NCI-H187 treated with DMSO at 0.1 percent for 48 hours (cell line): ENCODE measurements around the gene PDE3B.
"Not testable (repeated sequence)": the region's sequence is repeated elsewhere in the genome, so short reads cannot be mapped to it uniquely, and the experiment has no call there.

Experiments used
- DNase-seq: peaks from one replicate; lab custom pipeline; 2025; lab: John Stamatoyannopoulos, UW

PDE3B gene

DNA sequence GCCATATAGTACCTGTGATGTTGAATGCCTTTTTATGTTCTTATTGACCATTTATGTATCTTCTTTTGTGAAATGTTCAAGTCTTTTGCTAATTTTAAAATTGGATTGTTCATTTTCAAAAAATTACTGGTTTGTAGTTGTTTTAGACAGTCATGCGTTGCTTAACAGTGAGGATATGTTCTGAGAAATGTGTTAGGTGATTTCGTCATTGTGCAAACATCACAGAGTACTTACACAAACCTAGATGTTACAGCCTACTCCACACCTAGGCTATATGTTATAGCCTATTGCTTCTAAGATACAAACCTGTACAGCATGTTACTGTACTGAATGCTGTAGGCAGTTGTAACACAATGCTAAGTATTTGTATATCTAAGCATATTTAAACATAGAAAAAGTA, 32.5 kb downstream of the PDE3B start:
- DNase-seq: no peak

DNA sequence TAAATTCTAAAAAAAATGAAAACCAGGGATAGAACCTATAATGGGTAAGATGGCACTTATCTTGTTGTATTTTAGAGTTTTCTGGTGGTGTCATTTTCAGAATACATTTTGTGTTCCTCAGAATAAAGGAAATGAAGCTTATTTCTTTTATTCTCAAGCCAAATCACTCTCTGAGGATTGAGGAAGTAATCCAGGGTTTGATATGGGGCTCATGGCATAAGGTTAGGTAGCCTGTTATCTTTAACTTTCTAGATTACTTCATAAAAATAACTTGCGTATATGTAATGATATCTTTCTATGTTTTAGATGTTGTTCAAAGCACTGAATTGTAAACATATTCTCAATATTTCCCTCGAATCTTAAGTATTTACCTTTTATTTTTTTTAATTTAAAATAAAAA, 33.5 kb downstream of the PDE3B start:
- DNase-seq: no peak

DNA sequence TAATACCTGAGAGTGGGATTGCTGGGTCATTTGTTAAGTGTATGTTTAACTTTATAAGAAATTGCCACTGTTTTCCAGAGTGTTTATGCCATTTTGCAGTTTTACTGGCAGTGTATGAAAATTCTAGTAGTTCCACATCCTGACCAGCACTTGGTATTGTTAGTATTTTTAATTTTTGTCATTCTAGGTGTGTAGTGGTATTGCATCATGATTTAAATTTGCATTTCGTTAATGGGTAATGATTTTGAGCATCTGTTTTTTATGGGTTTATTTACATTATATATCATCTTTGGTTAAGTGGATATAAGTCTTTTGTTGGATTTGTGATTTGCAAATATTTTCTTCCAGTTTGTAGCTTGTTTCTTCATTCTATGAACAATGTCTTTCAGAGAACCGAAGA, 34.7 kb downstream of the PDE3B start:
- DNase-seq: no peak

DNA sequence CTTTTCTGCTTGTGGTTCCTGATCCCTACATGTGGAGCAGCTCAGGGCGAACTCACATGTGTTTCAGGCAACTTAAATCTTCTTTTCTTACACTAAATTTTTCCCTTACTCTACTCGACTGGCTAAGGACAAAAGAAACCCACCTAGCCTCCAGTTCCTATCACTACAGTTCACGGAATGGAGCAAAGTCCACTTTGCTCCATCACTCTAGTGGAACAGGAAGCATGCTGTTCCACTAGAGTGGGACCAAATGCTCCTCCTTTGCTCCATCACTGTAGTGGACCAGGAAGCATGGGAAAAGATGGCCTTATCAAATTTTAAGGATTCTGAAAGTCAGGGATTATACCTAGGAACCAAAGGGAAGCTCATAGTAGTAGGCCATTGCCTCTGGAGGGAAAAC, 36.1 kb downstream of the PDE3B start:
- no peak for DNase-seq

DNA sequence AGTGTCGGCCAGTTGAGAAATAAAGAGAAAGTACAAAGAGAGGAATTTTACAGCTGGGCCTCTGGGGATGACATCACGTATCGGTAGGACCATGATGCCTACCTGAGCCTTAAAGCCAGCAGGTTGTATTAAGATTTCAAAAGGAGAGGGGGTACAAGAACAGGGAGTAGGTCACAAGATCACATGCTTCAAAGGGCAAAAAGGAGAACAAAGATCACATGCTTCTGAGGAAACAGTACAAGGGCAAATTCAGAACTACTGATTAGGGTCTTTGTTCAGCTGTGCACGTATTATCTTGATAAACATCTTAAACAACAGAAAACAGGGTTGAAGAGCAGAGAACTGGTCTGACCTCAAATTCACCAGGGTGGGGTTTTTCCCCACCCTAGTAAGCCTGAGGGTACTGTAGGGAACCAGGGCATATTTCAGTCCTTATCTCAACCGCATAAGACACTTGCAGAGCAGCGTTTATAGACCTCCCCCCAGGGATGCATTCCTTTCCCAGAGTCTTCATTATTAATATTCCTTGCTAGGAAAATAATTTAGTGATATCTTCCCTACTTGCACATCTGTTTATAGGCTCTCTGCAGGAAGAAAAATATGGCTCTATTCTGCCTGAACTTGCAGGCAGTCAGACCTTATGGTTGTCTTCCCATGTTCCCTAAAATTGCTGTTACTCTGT, 40.8 kb downstream of the PDE3B start:
- not testable (repeated sequence) for DNase-seq

DNA sequence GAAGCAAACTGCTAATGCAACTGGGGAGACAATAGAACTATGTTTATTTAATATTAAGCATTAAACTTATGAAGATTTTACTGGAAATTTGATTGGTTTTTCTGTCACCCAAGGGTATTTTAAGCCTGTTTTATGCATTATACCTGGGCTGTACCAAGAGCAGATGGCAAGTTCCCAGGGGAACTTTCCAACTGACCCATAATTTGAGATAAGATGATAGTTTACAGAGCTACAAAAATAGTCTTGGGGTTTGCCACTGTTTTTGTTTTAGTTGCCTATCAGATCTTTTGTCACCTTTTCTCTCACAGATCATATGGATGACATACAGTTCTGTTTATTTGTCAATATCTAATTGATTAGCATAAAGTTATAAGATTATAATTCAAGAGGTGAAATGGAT, 43.9 kb downstream of the PDE3B start:
- DNase-seq: no peak

DNA sequence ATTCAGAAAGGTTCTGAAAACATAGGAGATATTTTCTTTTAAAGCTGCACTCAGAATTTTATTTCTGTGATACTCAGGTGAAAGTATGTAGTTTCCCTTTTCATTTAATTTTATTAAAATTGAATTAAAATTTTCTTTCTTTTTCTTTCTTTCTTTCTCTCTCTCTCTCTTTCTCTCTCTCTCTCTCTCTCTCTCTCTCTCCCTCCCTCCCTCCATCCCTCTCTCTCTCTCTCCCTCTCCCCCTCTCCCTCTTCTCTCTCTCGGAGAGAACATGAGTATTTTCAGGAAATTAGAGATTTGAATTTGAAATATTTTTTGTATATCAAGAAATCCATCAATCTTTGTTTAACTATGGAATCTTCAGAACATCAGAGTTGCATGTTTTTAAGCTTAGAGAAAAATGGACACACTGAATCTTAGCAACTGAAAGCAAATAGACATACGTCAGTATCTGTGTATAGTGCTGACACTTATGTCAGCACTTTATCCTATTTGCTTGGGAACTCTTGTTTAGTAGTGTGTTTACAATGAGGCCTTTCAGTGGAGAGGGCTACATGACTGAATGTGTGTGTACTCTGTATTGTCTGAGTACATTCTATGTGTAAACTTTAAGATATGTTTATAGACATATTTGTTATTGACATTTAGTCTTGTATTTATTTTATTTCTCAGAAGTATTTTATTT, 44.5 kb downstream of the PDE3B start:
- DNase-seq: no peak

DNA sequence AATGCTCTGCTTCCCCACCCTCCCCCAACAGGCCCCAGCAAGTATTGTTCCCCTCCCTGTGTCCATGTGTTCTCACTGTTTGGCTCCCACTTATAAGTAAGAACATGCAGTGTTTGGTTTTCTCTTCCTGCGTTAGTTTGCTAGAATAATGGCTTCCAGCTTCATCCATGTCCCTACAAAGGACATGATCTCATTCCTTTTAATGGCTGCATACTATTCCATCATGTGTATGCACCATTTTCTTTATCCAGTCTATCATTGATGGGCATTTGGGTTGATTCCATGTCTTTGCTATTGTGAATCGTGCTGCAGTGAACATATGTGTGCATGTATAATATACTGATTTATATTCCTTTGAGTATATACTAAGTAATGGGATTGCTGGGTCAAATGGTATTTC, 52.1 kb downstream of the PDE3B start:
- not testable (repeated sequence) for DNase-seq

DNA sequence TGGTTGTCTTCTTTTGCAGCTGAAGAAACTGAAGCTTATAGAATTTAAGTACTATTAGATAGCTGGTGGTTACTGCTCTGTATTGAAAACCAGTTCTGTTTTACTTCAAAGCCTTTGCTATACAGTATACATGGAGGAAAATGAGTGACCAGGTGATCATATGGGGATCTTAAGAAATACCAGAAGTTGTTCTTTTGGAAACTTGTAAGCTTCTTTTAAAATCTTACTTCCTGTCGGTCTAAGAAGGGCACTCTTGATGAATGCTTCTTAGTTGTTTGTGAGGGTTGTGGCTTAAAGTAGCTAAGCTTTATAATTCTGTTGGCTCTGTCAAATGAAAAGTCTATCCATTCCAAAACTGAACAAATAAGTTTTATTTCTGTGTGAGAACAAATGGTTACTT, 55.2 kb downstream of the PDE3B start:
- DNase-seq: no peak

DNA sequence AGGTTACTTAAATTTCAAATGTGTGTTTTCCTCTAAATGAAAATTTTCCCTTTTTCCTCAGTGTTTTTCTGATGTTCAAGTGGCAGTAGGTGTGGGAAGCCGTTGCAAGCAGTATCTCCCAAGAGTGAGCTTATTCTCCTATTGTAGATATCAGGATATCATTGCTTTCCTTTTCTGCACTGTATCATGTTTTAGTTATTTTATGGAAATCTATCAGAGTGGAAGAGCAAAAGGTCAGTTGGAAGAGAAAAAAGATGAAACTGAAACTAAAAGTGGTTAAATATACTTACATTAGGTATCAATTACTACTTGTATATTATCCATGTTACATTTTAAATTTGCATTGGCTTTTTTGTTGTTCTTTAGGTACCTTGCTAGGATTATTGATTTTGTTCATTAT, 57.0 kb downstream of the PDE3B start:
- no peak for DNase-seq

DNA sequence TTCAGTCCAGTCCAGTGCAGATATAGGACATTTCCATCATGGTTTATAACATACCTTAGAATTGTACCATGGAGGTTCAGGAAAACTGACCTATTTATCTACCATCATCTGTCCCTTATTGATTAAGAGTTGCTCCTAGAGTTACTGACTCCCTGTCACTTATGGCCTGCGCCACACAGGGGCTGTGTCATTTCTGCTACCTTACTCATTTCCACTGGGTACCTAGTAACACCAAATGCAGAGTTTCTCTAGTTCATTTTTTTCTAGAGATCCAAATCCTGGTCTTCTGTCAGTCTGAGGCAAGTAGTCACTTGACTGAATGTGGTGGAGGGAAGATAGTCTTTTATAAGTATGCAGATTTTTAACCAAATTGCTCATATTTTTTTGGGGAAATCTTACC, 59.2 kb downstream of the PDE3B start:
- DNase-seq: no peak

DNA sequence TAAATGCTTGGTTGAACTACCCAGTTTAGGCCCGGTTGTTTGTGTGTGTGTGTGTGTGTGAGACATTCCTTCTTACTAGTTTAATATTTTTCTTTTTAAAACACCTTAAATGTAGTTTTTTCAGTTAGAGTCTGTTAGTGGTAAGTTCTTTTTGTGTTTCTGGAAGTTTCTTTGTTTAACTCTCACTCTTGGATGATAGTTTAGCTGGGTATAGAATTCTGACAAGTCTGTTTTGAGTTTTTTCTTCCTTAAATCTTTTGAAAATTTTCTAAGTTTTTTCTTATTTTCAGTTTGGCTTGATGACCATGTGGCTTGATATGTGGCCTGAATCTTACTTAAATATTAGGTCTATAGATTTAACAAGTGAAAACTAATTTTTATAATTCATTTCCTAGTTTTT, 60.1 kb downstream of the PDE3B start:
- DNase-seq: no peak

DNA sequence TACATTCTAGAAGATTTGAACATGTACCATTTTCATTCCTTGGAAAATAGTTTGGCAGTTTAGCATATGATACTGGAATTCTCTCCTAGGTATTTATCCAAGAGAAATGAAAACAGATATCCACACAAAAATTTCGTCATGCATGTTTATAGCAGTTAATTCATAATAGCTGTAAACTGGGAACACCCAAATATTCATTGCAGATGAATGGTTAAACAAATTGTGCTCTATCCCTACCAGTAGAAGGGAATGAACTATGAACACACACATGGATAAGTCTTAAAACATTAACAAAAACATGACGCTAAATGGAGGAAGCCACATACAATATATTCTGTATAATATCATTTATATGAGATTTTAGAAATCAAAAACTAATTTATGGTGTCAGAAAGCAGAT, 61.5 kb downstream of the PDE3B start:
- no peak for DNase-seq

DNA sequence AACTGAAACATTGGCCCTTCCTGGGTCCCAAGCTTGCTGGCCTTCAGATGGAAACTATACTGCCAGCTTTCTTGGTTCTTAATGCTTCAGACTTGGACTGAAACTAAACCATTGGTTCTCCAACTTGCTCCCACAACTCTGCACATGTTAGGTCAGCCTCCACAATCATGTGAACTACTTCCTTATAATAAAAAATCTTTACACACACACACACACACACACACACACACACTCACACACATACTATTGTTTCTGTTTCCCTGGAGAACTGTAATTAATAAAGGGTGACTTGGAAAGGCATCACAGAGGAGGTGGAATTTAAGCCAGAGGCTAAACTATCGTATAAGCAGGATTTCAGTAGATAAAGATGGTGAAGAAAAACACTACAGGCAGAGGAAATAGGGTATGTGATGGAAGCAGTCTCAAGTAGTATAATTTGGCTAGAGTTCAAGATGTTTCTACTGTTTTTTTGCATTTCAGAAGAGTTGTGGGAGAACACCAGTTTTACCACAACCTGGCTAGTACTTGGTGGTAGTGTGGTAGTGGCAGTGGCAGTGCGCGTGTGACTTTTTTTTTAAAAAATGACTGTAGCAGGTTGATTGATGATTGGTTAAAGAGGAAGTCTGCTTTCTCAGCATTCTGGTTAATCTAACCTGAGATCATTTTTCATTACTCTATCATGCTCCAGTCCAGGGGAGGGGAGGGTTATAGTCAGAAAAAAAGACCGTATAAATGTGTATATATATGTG, 70.1 kb downstream of the PDE3B start:
- DNase-seq: no peak

DNA sequence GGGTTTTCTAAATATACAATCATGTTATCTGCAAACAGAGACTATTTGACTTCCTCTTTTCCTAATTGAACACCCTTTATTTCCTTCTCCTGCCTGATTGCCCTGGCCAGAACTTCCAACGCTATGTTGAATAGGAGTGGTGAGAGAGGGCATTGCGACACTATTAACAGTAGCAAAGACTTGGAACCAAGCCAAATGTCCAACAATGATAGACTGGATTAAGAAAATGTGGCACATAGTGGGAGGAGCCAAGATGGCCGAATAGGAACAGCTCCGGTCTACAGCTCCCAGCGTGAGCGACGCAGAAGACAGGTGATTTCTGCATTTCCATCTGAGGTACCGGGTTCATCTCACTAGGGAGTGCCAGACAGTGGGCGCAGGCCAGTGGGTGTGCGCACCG, 72.1 kb downstream of the PDE3B start:
- DNase-seq: not testable (repeated sequence)

DNA sequence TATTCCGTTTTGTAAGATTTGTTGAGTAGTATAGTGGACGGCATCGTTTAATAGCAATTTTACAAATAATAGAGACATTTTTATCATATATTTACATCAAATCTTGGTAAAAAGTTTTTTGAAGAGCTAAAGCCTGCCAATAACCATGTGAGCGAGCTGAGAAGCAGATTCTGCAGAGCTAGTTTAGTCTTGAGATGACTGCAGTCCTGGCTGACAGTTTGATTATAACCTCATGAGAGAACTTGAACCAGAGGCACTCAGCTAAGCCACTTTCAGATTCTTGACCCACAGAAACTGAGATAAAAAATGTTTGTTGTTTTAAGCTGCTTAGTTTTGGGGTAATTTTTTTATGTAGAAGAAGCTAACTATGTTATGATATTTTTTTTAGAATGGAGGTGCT, 78.9 kb downstream of the PDE3B start:
- DNase-seq: no peak

DNA sequence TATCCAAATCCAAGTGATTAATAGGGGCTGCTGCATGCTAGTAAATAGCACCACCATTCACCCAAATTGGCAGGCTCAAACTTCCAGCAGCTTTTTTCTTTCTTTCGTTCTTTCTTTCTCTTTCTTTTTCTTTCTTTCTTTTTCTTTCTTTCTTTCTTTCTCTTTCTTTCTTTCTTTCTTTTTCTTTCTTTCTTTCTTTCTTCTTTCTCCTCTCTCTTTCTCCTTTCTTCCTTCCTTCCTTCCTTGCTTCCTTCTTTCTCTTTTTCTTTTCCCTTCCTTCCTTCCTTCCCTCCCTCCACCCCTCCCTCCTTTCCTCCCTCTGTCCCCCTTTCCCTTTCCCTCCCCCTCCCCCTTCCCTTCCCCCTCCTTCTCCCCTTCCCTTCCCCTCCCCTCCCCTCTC, 81.5 kb downstream of the PDE3B start:
- DNase-seq: no peak

DNA sequence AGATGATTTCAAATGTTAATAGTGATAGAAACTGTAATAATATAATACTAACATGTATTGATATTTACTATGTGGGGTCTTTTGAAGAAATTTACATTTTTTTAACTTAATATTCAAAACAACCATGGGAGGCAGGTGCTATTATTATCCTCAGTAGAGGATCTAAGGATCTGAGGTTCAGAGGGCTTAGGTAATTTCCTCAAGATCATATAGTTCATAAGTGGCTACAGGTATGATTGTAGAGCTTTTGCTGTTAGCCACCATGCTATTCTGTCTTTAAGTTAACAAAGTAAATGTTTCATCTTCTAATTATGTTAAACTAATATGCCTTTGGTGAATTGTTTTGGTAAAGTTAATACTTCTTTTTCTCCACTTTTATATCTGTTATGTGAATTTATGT, 83.6 kb downstream of the PDE3B start:
- DNase-seq: no peak

DNA sequence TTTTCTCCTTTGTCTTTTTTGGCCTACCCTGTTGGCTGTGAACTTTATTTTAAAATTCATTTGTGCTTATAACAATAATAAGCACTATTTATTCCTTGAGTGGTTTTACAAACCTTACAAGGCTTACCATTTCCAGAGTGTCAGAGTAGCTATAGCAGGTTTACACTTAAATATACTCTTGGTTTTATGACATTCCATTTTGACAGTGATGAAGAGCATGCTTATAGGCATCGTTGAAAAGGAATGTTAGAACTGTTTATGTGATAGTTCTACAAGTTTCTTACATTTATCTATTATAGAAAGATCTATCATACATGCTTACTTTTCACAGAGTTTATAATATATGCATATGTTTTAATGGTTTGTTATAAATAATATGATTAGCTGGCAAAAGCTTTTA, 84.1 kb downstream of the PDE3B start:
- DNase-seq: no peak

DNA sequence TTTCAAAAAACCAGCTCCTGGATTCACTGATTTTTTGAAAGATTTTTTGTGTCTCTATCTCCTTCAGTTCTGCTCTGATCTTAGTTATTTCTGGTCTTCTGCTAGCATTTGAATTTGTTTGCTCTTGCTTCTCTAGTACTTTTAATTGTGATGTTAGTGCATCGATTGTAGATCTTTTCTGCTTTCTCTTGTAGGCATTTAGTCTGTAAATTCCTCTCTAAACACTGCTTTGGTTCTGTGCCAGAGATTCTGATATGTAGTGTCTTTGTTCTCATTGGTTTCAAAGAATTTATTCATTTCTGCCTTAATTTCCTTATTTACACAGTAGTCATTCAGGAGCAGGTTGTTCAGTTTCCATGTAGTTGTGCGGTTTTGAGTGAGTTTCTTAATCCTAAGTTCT, 96.9 kb downstream of the PDE3B start:
- not testable (repeated sequence) for DNase-seq

DNA sequence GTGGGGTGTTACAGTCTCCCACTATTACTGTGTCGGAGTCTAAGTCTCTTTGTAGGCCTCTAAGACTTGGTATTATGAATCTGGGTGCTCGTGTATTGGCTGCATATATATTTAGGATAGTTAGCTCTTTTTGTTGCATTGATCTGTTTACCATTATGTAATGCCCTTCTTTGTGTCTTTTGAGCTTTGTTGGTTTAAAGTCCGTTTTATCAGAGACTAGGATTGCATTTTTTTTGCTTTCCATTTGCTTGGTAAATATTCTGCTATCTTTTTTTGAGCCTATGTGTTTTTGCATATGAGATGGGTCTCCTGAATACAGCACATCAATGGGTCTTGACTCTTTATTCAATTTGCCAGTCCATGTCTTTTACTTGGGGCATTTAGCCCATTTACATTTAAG, 97.6 kb downstream of the PDE3B start:
- DNase-seq: no peak

DNA sequence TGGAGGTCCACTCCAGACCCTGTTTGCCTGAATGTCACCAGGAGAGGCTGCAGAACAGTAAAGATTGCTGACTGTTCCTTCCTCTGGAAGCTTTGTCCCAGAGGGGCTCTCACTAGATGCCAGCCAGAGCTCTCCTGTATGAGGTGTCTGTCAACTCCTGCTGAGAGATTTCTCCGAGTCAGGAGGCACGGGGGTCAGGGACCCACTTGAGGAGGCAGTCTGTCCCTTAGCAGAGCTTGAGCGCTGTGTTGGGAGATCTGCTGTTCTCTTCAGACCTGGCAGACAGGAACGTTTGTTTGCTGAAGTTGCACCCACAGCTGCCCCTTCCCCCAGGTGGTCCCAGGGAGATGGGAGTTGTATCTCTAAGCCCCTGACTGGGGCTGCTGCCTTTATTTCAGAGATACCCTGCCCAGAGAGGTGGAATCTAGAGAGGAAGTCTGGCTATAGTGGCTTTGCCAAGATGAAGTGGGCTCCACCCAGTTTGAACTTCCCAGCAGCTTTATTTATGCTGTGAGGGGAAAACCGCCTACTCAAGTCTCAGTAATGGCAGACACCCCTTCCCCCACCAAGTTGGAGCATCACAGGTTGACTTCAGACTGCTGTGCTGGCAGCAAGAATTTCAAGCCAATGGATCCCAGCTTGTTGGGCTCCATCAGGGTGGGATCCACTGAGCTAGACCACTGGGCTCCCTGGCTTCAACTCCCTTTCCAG, 99.4 kb downstream of the PDE3B start:
- no peak for DNase-seq

DNA sequence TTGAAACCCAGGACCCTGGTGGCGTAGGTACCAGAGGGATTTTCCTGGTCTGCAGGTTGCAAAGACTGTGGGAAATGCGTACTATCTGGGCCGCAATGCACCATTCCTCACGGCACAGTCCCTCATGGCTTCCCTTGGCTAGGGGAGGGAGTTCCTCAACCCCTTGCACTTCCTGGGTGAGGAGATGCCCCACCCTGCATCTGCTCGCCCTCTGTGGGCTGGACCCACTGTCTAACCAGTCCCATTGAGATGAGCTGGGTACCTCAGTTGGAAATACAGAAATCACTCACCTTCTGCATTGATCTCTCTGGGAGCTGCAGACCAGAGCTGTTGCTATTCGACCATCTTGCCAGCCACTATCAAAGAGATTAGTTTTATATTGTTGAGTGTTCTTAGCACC, 100.1 kb downstream of the PDE3B start:
- not testable (repeated sequence) for DNase-seq
